ENCODE measurements around the gene IL4R. TPM values are rescaled to one million over a fixed set of nuclear protein-coding genes. Genes with fewer than 3 reads are reported as not detected.

Gene IL4R
- total RNA-seq, 1 experiment from 2014 or later: 28.6 TPM

GRCh38 chr16:27407133-27407532 lies 93.4 kb downstream of the IL4R start:
- H3K9me3 Mint-ChIP-seq: peaks cover 5 to 13% of the 10 kb centered on the region in 2 experiments
- Histone ChIP-seq H3K4ac (ENCODE audit: low read depth, low read length) (no peak overlapping the region), H3K9ac (ENCODE audit: extremely low read depth, insufficient read length, low read length) (no peak overlapping the region), H4K5ac (ENCODE audit: insufficient read length, low read depth, low read length) (no peak overlapping the region), H3K27me3 (ENCODE audit: insufficient read depth, low read length) (no peaks in the 10 kb centered on the region), H3K18ac (ENCODE audit: insufficient read length, low read depth, low read length) (no peak overlapping the region), H2BK5ac (ENCODE audit: insufficient read length, low read length) (no peak overlapping the region), H4K91ac (ENCODE audit: insufficient read length, low read depth, low read length) (no peak overlapping the region), H3K79me1 (ENCODE audit: insufficient read depth, low read depth, low read length, poor library complexity, severe bottlenecking) (no peaks in the 10 kb centered on the region), H3K4me1 (ENCODE audit: insufficient read depth, low read length) (no peaks in the 10 kb centered on the region), H3K14ac (ENCODE audit: insufficient read depth, low read length) (no peak overlapping the region), H3K9me3 (ENCODE audit: control insufficient read depth, low read depth, low read length) (no peaks in the 10 kb centered on the region), H2BK120ac (ENCODE audit: low read depth, low read length, poor library complexity, severe bottlenecking) (no peak overlapping the region), H2AFZ (ENCODE audit: low read length) (no peak overlapping the region), H2BK20ac (ENCODE audit: low read depth, low read length, poor library complexity, severe bottlenecking) (no peak overlapping the region), H3K27ac (ENCODE audit: insufficient read length, low read depth, low read length) (no peak overlapping the region), H3K56ac (ENCODE audit: insufficient read length, low read depth, low read length) (no peak overlapping the region), H2AK5ac (ENCODE audit: insufficient read length, low read length) (no peak overlapping the region), H2BK15ac (ENCODE audit: low read depth, low read length) (no peak overlapping the region), H3K23me2 (ENCODE audit: insufficient read length, low read depth, low read length, poor library complexity, severe bottlenecking) (no peaks in the 10 kb centered on the region), H4K8ac (replicated peaks; ENCODE audit: insufficient read length, low read depth, low read length) (no peak overlapping the region), H2BK12ac (ENCODE audit: insufficient read length, low read depth, low read length) (no peak overlapping the region), H4K20me1 (ENCODE audit: control insufficient read depth, insufficient read depth, insufficient read length) (no peaks in the 10 kb centered on the region), H3K79me2 (ENCODE audit: insufficient read depth, low read length) (no peaks in the 10 kb centered on the region), H3K23ac (ENCODE audit: insufficient read length, low read depth, low read length) (no peak overlapping the region), H3T11ph (ENCODE audit: low read length) (no peak overlapping the region), H3K4me2 (ENCODE audit: insufficient read depth, insufficient read length, low read length) (no peak overlapping the region)
- no CpG with 5 or more reads among the region's 2 CpGs for WGBS (ENCODE audit: extremely low coverage, insufficient read length, low lambda C conversion rate)
- H3K4me1 Mint-ChIP-seq: peaks cover 26 to 30% of the 10 kb centered on the region in 2 experiments
- peaks cover 0 to 5% (median 0%) of the 10 kb centered on the region in 3 experiments; a peak in 2 of 7 replicates for H3K36me3 Mint-ChIP-seq (ENCODE audit: insufficient read depth in 1 of 3, low read depth in 3 of 3)
- TF ChIP-seq CTCF (conservative IDR thresholded peaks at IDR 0.05): no peak
- no peak for DNase-seq
- H3K27me3 Mint-ChIP-seq (ENCODE audit: low read depth): 0 out of 2 replicates have a peak, but pooled peaks cover 1% of the 10 kb centered on the region
- no peak overlapping the region for H3K27ac Mint-ChIP-seq
- no peak overlapping the region for H3K4me3 Mint-ChIP-seq
